ENCODE measurements around the gene ZNF608. TPM values are rescaled to one million over a fixed set of nuclear protein-coding genes. Genes with fewer than 3 reads are reported as not detected.
A peak's percentile ranks its signal among the peaks of the same experiment; 100 is the strongest.

The ZNF608 gene, protein sequence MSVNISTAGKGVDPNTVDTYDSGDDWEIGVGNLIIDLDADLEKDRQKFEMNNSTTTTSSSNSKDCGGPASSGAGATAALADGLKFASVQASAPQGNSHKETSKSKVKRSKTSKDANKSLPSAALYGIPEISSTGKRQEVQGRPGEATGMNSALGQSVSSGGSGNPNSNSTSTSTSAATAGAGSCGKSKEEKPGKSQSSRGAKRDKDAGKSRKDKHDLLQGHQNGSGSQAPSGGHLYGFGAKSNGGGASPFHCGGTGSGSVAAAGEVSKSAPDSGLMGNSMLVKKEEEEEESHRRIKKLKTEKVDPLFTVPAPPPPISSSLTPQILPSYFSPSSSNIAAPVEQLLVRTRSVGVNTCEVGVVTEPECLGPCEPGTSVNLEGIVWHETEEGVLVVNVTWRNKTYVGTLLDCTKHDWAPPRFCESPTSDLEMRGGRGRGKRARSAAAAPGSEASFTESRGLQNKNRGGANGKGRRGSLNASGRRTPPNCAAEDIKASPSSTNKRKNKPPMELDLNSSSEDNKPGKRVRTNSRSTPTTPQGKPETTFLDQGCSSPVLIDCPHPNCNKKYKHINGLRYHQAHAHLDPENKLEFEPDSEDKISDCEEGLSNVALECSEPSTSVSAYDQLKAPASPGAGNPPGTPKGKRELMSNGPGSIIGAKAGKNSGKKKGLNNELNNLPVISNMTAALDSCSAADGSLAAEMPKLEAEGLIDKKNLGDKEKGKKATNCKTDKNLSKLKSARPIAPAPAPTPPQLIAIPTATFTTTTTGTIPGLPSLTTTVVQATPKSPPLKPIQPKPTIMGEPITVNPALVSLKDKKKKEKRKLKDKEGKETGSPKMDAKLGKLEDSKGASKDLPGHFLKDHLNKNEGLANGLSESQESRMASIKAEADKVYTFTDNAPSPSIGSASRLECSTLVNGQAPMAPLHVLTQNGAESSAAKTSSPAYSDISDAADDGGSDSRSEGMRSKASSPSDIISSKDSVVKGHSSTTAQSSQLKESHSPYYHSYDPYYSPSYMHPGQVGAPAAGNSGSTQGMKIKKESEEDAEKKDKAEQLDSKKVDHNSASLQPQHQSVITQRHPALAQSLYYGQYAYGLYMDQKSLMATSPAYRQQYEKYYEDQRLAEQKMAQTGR (N-terminal part only)
- 37.4 and 63.0 TPM in 2 replicates for total RNA-seq (ENCODE audit: low replicate concordance)
- long read RNA-seq, transcript ZNF608-205 (5 exons, 2,605 nt), result major isoform, 18 of 48 reads
- long read RNA-seq, transcript ZNF608-209 (5 exons, 2,737 nt), result minor isoform, 11 of 48 reads
- long read RNA-seq, partial matches to known transcripts, result 10 of 48 reads
- long read RNA-seq, other reads (novel, unspliced or antisense), result 9 of 48 reads

DNA sequence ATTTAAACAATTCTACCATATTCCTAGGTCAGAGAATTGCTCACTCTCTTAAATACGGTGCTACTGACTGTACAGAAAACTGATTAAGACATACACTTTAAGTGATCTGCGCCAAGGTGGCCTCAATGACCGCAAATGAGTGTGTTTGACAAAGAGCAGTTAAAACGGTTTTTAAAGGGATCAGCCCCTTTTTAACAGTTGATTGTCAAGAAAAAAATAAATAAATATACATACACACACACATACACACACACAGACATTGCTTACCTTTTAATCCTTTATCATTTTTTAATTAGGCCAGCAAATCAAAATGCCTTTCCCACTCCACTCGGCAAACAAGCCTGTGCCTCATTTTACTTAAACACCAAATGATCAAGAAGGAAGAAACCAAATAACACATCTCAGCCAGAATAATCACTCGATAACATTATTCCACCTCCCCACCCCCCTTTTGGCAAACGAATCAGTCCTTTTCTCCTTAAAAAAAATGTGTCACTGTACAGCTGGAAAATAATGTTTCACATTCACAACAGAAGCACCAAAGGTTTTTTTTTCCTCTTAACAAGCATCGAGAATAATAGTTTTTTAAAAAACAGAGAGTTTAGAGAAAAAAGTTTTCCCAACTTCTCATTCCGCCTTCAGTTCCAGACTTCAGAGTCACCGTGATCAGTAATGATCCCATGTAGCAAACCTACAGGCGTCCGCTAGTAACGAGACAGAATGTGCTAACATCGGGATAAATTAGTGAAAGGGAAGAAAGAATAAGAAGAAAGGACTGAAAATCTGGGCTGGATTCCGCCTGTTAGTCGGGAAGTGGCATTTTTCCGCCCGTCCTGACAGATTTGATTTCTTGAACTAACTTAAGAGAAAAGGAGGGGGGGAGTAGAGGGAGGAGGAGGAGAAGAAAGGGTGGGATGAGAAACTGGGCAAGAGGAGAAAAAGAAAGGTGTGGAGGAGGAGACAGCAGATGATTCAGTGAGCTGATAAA is at the start of gene ZNF608:
ZNF608 (minus strand) TSS at position 712 of the 988 bp plus-strand sequence. CDS start 1,650 bp downstream, outside the sequence.
- Mint-ChIP-seq H3K4me3 (no peak within 1 kb of the TSS), H3K4me1 (ENCODE audit: unreplicated experiment) (peaks cover 10% of the 10 kb centered on the region), H3K9me3 (no peaks in the 10 kb centered on the region), H3K27me3 (no peaks in the 10 kb centered on the region), H3K36me3 (peaks cover under 1% of the 10 kb centered on the region), H3K27ac (no peak within 1 kb of the TSS)
- TF ChIP-seq, protein P1, sequence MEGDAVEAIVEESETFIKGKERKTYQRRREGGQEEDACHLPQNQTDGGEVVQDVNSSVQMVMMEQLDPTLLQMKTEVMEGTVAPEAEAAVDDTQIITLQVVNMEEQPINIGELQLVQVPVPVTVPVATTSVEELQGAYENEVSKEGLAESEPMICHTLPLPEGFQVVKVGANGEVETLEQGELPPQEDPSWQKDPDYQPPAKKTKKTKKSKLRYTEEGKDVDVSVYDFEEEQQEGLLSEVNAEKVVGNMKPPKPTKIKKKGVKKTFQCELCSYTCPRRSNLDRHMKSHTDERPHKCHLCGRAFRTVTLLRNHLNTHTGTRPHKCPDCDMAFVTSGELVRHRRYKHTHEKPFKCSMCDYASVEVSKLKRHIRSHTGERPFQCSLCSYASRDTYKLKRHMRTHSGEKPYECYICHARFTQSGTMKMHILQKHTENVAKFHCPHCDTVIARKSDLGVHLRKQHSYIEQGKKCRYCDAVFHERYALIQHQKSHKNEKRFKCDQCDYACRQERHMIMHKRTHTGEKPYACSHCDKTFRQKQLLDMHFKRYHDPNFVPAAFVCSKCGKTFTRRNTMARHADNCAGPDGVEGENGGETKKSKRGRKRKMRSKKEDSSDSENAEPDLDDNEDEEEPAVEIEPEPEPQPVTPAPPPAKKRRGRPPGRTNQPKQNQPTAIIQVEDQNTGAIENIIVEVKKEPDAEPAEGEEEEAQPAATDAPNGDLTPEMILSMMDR (conservative IDR thresholded peaks at IDR 0.05), result peak; percentile 63
- no peak for DNase-seq (ENCODE audit: extremely low spot score, unreplicated experiment)

DNA sequence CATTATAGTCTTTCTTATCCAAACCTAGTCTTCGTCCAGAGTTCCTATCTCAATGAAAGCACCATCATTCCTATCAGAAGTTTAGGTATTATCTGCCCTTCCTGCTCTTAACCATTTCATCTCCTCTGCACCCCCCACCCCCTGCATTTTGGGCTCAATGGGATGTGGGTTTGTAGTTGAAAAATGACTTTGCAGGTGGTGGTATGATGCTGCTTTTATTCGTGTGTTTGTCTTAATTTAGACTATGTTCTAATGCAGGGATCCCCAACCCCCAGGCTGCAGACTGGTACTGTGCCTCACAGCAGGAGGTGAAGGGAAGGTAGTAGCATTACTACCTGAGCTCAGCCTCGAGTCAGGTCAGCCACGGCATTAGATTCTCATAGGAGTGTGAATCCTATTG is 49.4 kb upstream of the ZNF608 start:
- DNase-seq (ENCODE audit: extremely low spot score, unreplicated experiment), result no peak
- Mint-ChIP-seq H3K9me3 (no peaks in the 10 kb centered on the region), H3K27ac (no peak overlapping the region), H3K4me3 (no peak overlapping the region), H3K27me3 (no peaks in the 10 kb centered on the region), H3K36me3 (no peaks in the 10 kb centered on the region), H3K4me1 (ENCODE audit: unreplicated experiment) (peaks cover 19% of the 10 kb centered on the region)
- TF ChIP-seq, protein P1 (conservative IDR thresholded peaks at IDR 0.05), result no peak

GRCh38 chr5:124790895-124791732 is 44.7 kb upstream of the ZNF608 start:
- Mint-ChIP-seq H3K27me3 (no peaks in the 10 kb centered on the region), H3K27ac (peak overlapping the region; percentile 54), H3K4me3 (peak overlapping the region; percentile 34), H3K9me3 (peaks cover 9% of the 10 kb centered on the region), H3K4me1 (ENCODE audit: unreplicated experiment) (peaks cover 29% of the 10 kb centered on the region), H3K36me3 (no peaks in the 10 kb centered on the region)
- TF ChIP-seq, protein P1 (conservative IDR thresholded peaks at IDR 0.05), result no peak
- no peak for DNase-seq (ENCODE audit: extremely low spot score, unreplicated experiment)

DNA sequence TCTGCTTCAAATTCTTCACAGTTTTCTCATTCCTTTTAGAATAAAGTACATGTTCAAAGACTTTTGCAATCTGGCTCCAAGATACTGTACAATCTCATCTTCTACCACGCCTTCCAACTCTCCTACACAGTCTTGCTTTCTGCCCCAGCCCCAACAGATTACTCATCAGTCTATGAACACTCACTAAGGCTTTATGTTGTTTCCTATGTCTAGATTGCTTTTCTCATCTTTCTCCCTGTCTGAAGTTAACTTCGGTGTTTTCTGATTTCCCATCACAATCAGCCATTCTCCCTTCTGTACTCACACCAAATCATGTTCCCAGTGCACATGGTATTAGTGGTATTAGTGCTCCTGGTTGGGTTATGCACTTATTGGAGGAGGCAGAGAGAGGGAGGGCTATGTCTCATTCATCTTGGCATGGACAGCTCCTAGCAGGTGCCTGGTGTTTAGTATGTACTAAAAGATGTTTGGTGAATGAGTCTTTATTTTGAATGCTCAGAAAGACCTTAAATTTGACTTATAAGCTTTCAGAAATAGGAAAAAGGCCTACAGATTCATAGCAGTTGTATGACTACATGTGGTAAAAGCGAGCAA is 44.0 kb upstream of the ZNF608 start:
- DNase-seq (ENCODE audit: extremely low spot score, unreplicated experiment), result no peak
- H3K4me3 Mint-ChIP-seq, result no peak overlapping the region
- no peaks in the 10 kb centered on the region for H3K27me3 Mint-ChIP-seq
- TF ChIP-seq, protein P1 (conservative IDR thresholded peaks at IDR 0.05), result no peak
- H3K36me3 Mint-ChIP-seq, result no peaks in the 10 kb centered on the region
- H3K9me3 Mint-ChIP-seq, result peaks cover 9% of the 10 kb centered on the region
- no peak overlapping the region for H3K27ac Mint-ChIP-seq
- H3K4me1 Mint-ChIP-seq (ENCODE audit: unreplicated experiment), result peaks cover 27% of the 10 kb centered on the region
